Tibial nerve (tissue), 4 donors: ENCODE data around the gene RELB.

ENCODE experiments used
- EP300 ChIP-seq, 2 donors: sonication (generic); formaldehyde crosslinking; IDR thresholded peaks; one replicate each; pipeline ENCODE4 v1.6.1; 2017; ENCODE audit warnings: antibody characterized with exemption in 2 of 2, mild to moderate bottlenecking in 1 of 2
- POLR2A ChIP-seq, 2 donors: fragments of 450-650 bp; IDR thresholded peaks; one replicate each; pipeline ENCODE4 v1.6.1; 2017; ENCODE audit warnings: antibody characterized with exemption in 2 of 2, mild to moderate bottlenecking in 2 of 2, moderate library complexity in 2 of 2
- TF ChIP-seq, protein P1 (sequence below), 5 experiments: fragments of 200-600 bp in 3 of 5; fragments of 450-650 bp in 2 of 5; sonication (generic) in 3 of 5; IDR thresholded peaks; one replicate each; pipeline ENCODE4 v1.5.1; 2016 to 2019; ENCODE audit warnings: antibody characterized with exemption in 5 of 5, mild to moderate bottlenecking in 3 of 5, moderate library complexity in 2 of 5

DNA sequence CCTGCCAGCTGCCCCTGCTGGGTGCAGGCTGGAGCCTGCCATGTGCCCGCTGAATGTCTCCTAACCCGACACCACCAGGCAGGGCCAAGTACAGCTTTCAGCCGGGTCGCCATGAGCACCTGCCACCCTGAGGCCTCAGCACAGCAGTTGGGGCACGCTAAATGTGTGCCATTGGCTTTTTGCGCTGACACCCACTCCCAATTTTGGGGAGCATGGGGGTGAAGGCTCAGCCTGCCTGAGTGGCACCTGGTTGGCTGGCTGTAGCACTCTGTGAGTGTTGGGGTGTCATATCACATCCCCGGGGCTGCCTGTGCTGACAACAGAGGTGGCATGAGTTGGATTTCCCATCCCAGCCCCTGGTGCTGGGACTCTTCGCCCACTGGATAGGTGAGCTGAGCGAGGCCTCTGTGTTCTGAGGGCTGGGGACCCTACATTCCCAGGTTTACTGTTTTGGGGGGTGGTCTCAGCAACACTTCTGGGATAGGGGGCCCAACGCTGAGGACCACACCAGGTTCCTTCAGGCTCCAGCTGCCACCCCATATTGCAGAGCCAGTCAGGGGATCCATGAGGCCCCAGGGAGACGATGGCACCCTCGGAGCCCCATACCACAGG is 7.2 kb upstream of the RELB start:
- TF ChIP-seq, protein P1, sequence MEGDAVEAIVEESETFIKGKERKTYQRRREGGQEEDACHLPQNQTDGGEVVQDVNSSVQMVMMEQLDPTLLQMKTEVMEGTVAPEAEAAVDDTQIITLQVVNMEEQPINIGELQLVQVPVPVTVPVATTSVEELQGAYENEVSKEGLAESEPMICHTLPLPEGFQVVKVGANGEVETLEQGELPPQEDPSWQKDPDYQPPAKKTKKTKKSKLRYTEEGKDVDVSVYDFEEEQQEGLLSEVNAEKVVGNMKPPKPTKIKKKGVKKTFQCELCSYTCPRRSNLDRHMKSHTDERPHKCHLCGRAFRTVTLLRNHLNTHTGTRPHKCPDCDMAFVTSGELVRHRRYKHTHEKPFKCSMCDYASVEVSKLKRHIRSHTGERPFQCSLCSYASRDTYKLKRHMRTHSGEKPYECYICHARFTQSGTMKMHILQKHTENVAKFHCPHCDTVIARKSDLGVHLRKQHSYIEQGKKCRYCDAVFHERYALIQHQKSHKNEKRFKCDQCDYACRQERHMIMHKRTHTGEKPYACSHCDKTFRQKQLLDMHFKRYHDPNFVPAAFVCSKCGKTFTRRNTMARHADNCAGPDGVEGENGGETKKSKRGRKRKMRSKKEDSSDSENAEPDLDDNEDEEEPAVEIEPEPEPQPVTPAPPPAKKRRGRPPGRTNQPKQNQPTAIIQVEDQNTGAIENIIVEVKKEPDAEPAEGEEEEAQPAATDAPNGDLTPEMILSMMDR (IDR thresholded peaks at IDR 0.05), result no peak
- TF ChIP-seq POLR2A (IDR thresholded peaks at IDR 0.05) (no peak), EP300 (IDR thresholded peaks at IDR 0.05) (no peak)
